NCI-H226 (cell line): ENCODE results near the gene OXGR1.
"Not testable (repeated sequence)": the region's sequence is repeated elsewhere in the genome, so short reads cannot be mapped to it uniquely, and the experiment has no call there.

Experiments used
- DNase-seq: peaks from one replicate; pipeline ENCODE4 v3.0.0-alpha.2; 2015

The OXGR1 gene

DNA sequence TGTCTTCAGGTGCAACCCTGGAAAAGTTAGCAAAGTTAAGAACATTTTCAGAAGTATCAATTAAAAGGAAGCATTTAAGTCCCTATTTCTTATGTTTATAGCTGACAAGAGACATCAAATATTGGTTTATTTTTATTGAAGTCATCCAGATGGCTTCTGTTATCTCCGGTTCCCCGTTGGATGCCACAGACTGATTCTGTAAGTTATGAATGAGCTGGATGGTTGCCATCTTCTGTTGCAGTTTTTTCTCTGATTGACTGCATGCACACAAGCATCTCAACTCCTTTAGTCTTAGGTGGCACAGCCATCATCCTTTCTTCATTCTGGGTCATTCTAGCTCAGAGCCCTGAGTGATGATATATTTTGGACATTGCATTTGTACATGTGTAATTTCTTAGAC, 10.6 kb upstream of the OXGR1 start:
- no peak for DNase-seq

DNA sequence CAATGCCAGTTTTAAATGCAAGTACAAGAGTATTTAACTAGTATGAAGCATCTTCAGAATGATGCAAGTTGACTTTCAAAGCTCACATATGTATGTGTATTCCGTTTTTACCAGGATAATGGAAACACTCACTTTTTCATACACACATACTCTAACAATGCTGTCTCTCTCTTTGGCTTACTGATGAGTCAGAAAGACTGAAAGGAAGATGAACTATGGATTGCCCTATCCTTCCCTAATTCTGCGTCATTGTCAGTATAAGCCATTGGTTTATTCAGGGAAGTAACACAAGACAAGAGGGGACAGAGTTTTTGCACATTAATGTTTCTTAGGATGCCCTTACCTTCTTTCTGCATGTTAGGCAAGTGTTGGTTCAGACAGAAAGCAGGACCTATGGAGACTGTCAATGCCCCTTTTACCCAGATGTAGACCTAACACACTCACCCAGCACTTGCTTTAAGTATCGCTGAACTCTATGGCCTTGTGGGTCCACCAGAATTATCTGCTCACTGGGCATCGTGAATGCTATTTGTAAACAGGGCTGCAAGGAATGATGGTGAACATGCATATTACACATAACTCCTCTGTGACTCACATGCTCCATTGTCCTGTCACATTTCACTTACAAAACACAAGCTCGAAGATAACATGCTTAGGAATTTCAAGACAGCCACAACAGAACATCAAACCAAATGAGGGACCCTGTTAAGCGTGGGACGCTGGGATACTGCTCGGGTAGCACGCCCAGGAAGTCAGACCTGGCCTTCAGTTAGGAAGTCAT, 10.0 kb upstream of the OXGR1 start:
- DNase-seq, result peak; percentile 64

DNA sequence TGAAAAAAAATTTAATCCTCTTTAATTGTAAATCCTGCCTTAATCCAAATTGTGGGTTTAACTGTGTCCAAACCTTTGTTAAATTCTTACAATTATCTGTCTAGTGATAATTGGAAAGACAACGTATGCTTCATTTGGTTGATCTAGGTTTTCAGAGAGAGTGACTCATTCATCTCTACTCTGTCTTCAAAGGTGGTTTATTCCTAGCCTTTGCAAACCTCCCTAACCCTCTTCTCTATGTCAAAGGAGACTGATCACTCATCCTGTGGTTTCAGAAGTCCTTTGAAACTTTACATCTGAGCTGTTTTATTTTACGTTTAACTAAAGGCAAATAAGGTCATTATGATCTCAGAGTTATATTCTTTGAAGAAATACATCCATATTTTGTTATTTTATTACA, 8.8 kb upstream of the OXGR1 start:
- peak; percentile 69 for DNase-seq

DNA sequence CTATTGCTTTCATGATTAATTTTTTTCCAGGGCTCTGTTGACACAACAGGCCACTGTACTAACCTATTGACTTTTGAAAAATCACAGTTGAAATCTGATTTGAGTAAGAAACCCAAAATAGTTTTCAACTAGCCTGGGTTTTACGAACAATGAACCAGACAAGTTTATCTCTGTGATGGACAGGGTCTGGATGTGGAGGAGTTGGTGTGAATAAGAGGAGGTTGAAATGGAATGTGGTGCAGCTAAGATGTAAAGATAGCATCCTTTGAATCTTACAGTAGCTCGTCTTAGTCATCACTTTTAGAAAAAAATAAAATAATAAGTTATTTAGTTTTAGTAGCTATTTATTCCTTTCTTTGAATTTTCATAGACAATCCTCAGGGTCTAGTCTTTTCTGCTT, 8.3 kb upstream of the OXGR1 start:
- DNase-seq, result peak; percentile 86

DNA sequence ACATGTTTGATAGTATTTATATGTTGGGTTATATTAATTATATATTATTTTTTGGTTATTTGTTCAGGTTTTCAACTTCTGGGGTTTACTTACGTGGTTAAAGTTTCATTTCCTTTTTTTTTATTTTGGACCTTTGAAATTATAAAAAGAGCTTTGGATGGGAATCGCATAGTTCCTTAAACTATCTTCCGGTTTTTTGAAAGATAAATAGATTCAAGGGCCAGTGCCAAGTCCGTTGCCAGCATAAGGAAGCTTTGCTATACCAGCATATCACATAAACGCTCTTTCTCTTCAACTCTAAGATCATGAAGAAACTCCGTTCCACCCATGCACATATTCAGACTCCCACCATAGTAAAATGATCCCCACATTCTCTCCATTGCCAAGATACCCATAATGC, 7.4 kb upstream of the OXGR1 start:
- no peak for DNase-seq

DNA sequence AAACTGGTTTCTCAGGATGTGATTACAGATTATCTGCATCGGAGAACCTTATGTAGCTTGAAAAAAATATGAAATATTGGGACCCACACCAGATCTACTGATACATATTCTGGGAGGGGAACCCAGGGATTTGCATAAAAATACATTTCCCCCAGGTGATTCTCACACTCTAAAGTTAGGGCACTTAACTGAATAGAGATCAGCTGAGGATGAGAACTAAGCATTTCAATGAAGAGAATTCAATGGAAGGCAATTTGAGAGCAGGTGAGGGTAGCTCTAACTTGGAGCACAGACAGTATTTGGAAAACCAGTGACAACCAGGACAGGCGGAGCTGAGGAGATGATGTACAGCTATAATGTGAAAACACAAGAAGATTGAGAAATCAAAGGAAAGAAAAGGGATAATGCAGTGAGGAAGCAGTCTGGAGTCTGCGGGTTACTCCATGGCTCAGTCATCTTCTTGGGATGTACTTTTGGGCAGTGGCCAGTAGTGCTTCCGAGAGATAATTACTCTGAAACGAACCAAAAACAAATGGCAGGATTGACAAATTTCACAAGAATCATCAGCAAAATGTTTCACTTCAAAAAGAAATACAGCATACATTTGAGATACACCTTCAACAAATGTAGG, 6.1 kb upstream of the OXGR1 start:
- DNase-seq, result no peak

DNA sequence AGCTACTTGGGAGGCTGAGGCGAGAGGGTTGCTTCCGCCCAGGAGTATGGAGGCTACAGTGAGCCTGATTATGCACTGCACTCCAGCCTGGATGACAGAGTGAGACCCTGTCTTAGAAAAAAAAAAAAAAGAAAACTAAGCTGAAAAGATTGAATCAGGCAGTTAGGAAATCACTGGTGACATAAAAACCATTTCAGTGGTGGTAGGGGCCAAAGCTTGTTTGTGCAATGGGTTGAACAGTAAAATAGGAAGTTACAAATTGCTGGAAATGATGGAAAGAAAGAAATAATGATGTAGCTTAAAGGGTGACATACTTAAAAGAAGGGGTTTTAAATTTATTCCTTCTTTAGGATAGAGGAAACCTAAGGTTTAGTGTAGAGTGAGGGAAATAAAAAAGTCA, 4.8 kb upstream of the OXGR1 start:
- no peak for DNase-seq

DNA sequence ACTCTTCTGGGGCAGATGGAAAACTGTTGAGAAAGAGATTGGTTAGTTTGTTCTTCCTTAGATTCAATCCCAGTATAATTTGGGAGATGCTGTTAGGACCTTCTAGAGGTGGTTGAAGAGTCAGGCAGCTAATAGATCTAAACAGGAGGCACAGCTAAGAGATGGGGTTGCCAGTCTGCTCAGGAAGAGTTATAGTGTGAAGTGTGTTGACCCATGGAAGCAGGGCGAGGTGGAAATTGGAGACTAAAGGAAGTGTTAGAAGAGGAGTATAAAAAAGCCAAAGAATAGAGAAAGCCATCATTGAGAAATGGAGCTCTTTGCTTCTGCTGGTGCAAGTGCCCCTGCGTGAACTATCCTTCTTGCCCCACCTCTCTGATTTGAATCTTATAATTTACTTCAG, 3.8 kb upstream of the OXGR1 start:
- DNase-seq, result no peak

DNA sequence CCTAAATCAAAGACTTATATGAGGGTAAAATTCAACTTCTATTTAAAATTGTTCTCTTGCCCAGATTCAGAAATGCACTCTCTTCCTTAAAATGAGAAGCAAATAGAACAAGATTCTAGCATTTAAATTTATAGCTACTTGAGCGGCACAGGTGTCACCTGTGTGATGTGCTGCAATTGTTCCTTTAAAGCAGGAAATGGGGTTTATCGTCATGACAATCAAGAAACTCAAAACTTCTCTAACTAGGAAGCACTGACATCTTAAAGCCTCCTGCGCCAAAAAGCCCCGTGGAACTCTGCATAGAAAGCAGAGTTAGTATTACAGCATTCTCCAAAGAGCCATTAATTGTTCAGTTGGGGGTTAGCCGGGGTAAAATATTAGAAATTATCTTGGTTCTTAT, 2.6 kb upstream of the OXGR1 start:
- no peak for DNase-seq

DNA sequence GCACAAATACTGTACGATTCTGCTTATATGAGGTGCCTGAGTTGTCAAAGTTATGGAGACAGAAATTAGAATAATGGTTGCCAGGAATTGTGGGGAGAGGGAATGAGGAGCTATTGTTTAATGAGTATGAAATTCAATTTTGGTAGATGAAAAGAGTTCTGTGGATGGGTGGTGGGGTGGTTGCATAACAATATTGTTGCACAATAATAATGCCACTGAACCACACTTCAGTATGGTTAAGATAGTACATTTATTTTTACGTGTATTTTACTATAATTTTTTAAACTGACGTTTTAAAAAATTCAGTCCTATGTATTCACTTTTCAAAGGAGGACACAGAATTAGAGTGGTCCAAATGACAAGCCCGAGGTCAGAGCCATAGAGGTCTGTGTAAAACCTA, 1.8 kb upstream of the OXGR1 start:
- DNase-seq, result no peak

DNA sequence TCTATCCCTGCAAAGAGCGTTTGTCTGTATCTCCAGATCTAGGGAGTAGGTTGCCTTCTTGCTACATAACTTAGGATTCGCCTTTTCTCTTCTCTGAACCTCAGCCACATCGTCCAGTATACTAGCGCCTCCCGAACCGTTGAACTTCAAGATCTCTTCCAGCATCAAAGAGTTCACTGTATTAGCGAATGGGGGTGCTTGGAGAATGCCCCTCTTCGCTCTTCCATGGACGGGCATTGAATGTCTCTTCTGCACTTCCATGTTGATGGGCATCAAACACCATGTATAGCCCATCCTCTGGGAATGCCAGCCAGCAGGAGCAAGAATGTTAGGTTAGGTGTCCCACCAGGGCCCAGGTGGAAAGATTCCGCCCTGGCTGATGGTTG, 575 bp upstream of the OXGR1 start:
- no peak for DNase-seq

DNA sequence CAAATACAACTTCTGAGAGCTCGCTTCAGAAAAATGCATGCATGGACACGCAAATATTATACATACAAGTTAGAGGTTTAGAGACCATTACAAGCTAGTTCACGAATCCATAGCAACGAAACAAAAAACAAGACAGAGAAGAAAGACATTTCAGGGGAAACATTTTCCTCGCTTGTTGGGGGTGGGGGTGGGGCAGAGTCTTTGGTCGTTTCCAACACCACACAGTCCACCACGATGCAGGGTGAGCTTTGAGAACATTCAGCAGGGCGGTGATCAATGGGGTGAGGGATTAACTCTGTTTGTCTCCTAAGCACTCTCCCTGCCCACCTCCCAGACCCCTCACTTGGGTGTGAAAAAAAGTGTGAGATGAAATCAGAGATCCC, 651 bp downstream of the OXGR1 start:
- DNase-seq, result no peak

DNA sequence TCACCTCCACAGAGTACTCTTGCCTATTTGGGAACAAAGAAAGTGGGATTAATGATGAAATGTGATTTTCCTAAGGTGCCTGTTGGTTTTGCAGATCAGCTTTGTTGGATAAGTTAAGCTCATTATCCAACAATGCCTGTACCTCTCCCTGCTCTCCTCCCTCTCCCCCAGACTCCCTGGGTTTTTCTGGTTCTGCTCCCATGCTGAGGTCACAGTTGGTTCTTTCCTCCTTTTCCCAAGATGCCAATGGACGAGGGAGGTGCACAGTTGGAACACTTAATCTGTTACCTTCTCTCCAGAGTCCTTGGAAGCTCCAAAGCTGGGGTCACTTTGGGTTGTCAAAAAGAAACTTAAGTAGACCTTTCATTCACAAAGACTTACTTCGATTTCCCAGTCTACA, 1.6 kb downstream of the OXGR1 start:
- DNase-seq, result no peak

DNA sequence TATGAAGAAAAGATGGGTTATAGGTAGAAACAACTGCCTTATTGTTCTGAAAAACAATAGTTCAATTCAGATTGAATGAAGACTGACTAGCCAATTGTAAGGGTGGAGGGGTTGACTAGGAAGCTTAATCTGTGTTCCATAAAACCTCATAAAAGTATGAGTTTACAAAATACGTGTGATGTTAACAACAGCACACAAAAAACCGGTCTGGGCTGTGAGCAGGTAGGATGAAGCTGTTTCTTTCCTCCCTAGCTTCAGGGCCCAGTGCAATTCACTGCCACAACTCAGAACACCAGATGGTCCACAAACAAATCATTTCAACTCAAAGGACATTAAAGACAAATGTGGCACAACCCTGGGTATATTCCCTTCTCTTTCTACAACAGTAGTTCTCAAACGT, 3.2 kb downstream of the OXGR1 start:
- DNase-seq, result no peak

DNA sequence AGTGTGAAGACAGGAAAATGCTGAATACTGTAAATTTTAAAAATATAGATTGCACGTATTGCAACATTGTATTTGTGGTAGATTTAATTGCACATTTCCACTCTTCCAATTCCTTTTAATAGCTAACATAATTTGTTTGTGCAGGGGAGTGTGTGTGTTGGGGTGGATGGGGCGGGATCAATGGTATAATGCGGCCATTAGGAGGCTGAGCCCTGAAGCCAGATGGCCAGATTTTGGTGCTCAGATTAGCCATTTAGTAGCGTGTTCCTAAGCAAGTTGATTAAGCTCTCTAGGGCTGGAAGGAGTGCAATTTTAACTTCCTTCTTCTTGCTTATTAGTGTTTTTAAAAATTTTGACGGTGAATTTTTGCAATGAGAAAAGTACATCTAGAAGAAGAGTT, 5.8 kb downstream of the OXGR1 start:
- no peak for DNase-seq

DNA sequence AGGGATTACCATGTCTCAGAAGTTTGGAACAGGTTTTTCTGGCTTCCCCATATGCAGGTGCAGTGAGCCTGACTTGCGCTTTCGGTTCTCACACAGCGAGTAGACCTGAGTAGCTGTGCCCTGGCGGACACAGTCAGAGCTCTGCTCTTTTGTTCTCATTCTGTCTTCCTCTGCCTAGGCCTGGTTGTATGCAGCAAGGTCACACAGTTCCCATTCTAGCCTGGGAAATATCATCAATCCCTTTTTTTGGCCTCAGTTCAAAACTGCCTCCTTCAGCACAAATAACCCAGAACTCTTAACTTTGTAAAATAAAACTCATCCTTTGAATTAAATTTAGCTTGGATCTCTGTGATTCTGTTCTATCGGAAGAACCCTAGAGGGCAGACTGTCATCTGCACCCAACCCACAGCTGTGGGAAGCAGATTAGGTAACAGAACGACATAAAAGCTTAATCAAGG, 10.2 kb downstream of the OXGR1 start:
- DNase-seq, result no peak

DNA sequence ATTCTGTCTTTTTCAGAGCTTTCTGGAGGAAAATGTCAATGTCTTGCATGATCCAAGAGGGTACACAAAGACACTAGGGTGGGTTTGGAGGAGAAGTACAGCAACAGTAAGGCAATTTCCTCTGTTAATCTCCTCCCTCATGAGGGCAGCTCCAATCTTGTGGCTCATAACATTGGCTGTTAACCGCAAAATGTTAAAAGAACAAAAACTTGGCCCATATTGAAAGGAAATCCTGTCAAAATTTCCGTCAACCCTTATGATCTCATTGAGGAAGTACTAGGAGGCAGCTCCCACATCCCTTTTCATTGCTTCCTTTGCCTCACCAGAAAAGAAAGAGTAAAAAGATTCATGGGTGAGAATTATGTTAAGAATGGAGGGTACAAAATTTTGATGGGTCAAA, 11.6 kb downstream of the OXGR1 start:
- DNase-seq, result peak; percentile 66

DNA sequence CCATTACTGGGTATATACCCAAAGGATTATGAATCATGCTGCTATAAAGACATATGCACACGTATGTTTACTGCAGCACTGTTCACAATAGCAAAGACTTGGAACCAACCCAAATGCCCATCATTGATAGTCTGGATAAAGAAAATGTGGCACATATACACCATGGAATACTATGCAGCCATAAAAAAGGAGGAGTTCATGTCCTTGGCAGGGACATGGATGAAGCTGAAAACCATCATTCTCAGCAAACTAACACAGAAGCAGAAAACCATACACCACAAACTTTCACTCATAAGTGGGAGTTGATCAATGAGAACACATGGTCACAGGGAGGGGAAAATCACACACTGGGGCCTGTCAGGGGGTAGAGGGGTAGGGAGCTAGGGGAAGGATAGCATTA, 14.4 kb downstream of the OXGR1 start:
- not testable (repeated sequence) for DNase-seq

DNA sequence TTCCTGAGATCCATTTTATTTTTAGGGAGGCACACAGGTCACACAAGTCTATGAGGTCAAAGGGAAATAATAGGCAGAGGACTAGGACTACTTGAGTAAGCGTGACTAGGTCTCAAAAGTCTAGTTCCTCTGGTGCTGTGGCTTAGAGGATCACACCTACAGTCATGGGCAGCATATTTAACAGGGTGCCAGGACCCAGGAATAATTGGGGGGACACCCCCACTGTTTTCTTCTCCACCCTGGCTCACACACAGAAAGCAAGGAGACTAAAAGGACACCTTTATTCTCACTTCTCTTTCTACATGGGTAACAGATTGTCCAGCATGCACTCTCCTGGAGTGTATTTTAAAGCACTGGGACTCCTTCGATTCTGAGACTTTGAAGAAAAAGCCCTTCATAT, 26.2 kb downstream of the OXGR1 start:
- no peak for DNase-seq

DNA sequence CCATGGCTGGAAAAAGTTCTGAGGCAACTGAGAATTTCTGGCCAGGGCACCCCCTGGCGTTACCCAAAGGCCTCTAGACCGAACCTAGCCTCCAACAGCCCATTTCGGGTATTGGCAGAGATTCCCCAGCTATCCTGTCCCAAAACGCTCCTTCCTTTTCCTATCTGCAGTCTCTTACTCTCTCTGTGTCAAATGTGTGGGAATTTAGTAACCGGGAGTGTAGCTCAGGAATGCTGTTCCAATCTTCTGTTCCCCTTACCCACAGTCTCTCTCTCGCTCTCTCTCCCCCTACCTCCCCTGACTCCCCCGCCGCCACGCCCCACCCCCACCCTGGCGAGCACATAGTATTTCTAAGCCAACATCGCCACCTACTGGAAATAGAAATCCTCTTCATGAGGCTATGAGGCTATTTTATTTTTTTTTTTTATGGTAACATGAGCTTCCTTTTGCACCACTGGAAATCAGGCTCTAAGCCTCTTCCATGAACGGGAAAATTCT, 27.0 kb downstream of the OXGR1 start:
- DNase-seq, result no peak

DNA sequence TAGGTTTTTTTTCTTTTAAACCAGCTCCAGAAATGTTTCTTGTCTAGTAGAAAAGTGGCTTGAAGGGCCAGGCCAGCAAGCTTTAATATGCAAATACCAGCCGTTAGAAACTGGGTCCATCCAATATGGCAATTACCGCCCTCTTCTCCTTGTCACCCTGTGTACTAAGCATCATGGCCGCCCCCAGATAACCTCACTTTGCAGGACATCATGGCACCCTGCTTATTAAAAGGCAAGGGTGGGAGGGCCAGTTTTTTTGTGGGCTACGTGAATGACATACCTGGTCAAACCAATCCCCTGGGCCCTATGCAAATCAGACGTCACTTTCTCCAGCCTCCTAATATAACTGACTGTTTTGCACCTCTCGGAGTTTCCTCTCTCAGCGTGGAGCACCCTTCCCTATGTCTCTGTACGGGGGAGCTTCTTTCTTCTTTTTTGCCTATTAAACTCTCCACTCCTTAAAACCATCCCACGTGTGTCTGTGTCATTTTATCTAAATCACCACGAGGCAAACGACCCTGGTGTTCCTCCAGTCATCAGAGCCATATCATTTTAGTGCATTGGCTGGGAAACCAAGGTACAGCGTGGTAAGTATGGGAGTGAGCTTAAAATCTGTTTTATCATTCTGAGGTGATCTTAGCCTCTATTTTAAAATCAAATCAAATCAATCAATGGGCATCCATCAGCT, 27.7 kb downstream of the OXGR1 start:
- no peak for DNase-seq

DNA sequence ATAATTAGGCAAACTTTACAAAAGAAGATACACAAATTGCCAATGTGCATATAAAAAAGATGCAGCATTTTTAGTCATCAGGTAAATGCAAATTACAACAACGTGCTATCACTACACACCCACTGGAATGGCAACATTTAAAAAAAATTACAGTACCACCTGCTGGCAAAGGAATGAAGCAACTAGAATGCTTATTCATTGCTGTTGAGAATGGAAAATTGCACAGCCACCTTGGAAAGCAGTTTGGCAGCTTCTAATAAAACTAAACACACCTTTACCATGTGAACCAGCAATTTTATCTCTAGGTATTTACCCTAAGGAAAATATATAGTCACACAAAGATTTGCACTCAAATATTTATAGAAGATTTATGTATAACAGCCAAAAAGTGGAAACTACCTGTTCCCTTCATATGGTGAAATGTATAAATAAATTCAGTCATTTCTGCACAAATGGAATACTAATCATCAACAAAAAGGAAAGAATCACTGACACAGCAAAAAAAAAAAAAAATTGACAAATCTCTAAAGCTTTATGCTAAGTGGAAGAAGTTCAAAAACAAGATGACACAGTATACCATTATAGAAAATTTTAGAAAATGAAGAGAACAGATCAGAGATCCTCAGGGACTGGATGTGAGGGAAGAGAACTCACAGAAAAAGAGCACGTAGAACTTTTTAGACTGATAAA, 30.3 kb downstream of the OXGR1 start:
- no peak for DNase-seq

DNA sequence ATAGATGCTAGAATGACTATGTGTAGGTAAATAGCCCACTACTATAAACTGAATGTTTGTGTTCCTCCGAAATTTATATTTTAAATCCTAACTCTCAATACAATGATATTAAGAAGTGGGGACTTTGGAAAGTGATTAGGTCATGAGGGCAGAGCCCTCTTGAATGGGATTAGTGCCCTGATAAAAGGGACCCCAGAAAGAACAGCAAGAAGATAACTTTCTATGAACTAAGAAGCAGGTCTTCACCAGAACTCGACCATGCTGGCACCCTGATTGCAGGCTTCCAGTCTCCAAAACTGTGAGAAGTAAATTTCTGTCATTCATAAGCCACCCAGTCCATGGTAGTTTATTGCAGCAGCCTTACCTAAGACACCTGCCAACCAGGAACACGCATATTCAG, 33.9 kb downstream of the OXGR1 start:
- no peak for DNase-seq
